GM18873 (cell line): Measurements from ENCODE around the gene LPP.
"Not testable (repeated sequence)": the region's sequence is repeated elsewhere in the genome, so short reads cannot be mapped to it uniquely, and the experiment has no call there.

ENCODE experiments used
- ATAC-seq: cut with Tn5 transposase; IDR thresholded peaks from one replicate; pipeline ENCODE4 v1.9.1; 2021; ENCODE audit warnings: mild to moderate bottlenecking, moderate library complexity, moderate number of reproducible peaks; ENCODE audit not compliant: unreplicated experiment, low FRiP score

Gene LPP

GRCh38 chr3:188590557-188590956, 436.6 kb downstream of the LPP start:
- ATAC-seq: no peak

GRCh38 chr3:188594139-188594538, 440.2 kb downstream of the LPP start:
- no peak for ATAC-seq

GRCh38 chr3:188595890-188596376, 442.0 kb downstream of the LPP start:
- ATAC-seq: no peak

GRCh38 chr3:188598894-188599293, 444.9 kb downstream of the LPP start:
- no peak for ATAC-seq

GRCh38 chr3:188602111-188602510, 448.2 kb downstream of the LPP start:
- ATAC-seq: no peak

GRCh38 chr3:188602620-188603019, 448.7 kb downstream of the LPP start:
- no peak for ATAC-seq

GRCh38 chr3:188604651-188605050, 450.7 kb downstream of the LPP start:
- ATAC-seq: no peak

- ATAC-seq: no peak
Measured at GRCh38 chr3:188605231-188605630, 451.3 kb downstream of the LPP start.

- ATAC-seq: no peak
Measured at GRCh38 chr3:188605905-188606304, 451.9 kb downstream of the LPP start.

GRCh38 chr3:188607805-188608315, 453.9 kb downstream of the LPP start:
- ATAC-seq: no peak

GRCh38 chr3:188608401-188608800, 454.4 kb downstream of the LPP start:
- ATAC-seq: no peak

- not testable (repeated sequence) for ATAC-seq
Measured at GRCh38 chr3:188613721-188614120, 459.8 kb downstream of the LPP start.

GRCh38 chr3:188617270-188617669, 463.3 kb downstream of the LPP start:
- ATAC-seq: no peak

- no peak for ATAC-seq
Measured at GRCh38 chr3:188617988-188618701, 464.2 kb downstream of the LPP start.

- no peak for ATAC-seq
Measured at GRCh38 chr3:188620752-188621151, 466.8 kb downstream of the LPP start.

- no peak for ATAC-seq
Measured at GRCh38 chr3:188624384-188624783, 470.4 kb downstream of the LPP start.

GRCh38 chr3:188624828-188625227, 470.9 kb downstream of the LPP start:
- no peak for ATAC-seq

GRCh38 chr3:188627652-188628051, 473.7 kb downstream of the LPP start:
- ATAC-seq: no peak

GRCh38 chr3:188631291-188632010, 477.5 kb downstream of the LPP start:
- ATAC-seq: no peak

- ATAC-seq: no peak
Measured at GRCh38 chr3:188633206-188633605, 479.2 kb downstream of the LPP start.

- ATAC-seq: no peak
Measured at GRCh38 chr3:188634285-188634684, 480.3 kb downstream of the LPP start.
